GM23248 (cell line): Measurements from ENCODE around the gene CARD8. TPM values are rescaled to one million over a fixed set of nuclear protein-coding genes. Genes with fewer than 3 reads are reported as not detected.
A peak's percentile ranks its signal among the peaks of the same experiment; 100 is the strongest.

Experiments used
- DNase-seq: peaks from one replicate; pipeline ENCODE4 v3.0.0-alpha.2; 2015
- H2AFZ ChIP-seq: fragments of 200-600 bp; sonication (generic); 2 replicates; pipeline ENCODE4 v1.6.1; 2016; ENCODE audit warnings: antibody characterized with exemption
- H3F3A ChIP-seq: fragments of 200-600 bp; sonication (generic); 2 replicates; pipeline ENCODE4 v1.6.1; 2016; ENCODE audit warnings: mild to moderate bottlenecking, antibody characterized with exemption, mixed run types; ENCODE audit not compliant: insufficient read depth
- H3K27ac ChIP-seq: fragments of 200-600 bp; sonication (generic); 2 replicates; pipeline ENCODE4 v1.5.1; 2016; ENCODE audit warnings: mild to moderate bottlenecking
- H3K27me3 ChIP-seq: fragments of 200-600 bp; sonication (generic); replicated peaks from 2 replicates; pipeline ENCODE4 v1.6.1; 2016; ENCODE audit warnings: mild to moderate bottlenecking; ENCODE audit not compliant: insufficient read depth
- H3K36me3 ChIP-seq: fragments of 200-600 bp; sonication (generic); 2 replicates; pipeline ENCODE4 v1.6.1; 2016; ENCODE audit warnings: low read depth, mild to moderate bottlenecking
- H3K4me1 ChIP-seq: fragments of 200-600 bp; sonication (generic); 2 replicates; pipeline ENCODE4 v1.6.1; 2016; ENCODE audit warnings: mild to moderate bottlenecking; ENCODE audit not compliant: insufficient read depth
- H3K4me2 ChIP-seq: fragments of 200-600 bp; sonication (generic); one replicate; pipeline ENCODE4 v1.6.1; 2016; ENCODE audit warnings: mild to moderate bottlenecking; ENCODE audit not compliant: unreplicated experiment
- H3K4me3 ChIP-seq: fragments of 200-600 bp; sonication (generic); 2 replicates; pipeline ENCODE4 v1.5.1; 2016; ENCODE audit warnings: mild to moderate bottlenecking
- H3K79me2 ChIP-seq: fragments of 200-600 bp; sonication (generic); 2 replicates; pipeline ENCODE4 v1.6.1; 2016; ENCODE audit warnings: mild to moderate bottlenecking; ENCODE audit not compliant: insufficient read depth
- H3K9ac ChIP-seq: fragments of 200-600 bp; sonication (generic); 2 replicates; pipeline ENCODE4 v1.6.1; 2016; ENCODE audit warnings: mild to moderate bottlenecking
- H3K9me2 ChIP-seq: fragments of 200-600 bp; sonication (generic); 2 replicates; pipeline ENCODE4 v1.6.1; 2016; ENCODE audit warnings: mixed run types, mild to moderate bottlenecking, moderate library complexity; ENCODE audit not compliant: insufficient read depth
- H3K9me3 ChIP-seq: fragments of 200-600 bp; sonication (generic); one replicate; pipeline ENCODE4 v1.6.1; 2017; ENCODE audit warnings: low read depth
- H4K20me1 ChIP-seq: fragments of 200-600 bp; sonication (generic); 2 replicates; pipeline ENCODE4 v1.6.0; 2016; ENCODE audit not compliant: insufficient read depth
- EZH2 ChIP-seq: fragments of 200-600 bp; sonication (generic); IDR thresholded peaks from 2 replicates; pipeline ENCODE4 v1.6.1; 2018; ENCODE audit warnings: antibody characterized with exemption, mild to moderate bottlenecking; ENCODE audit not compliant: insufficient read depth, poor library complexity, severe bottlenecking
- EZH2phosphoT487 ChIP-seq: fragments of 200-600 bp; sonication (generic); IDR thresholded peaks from 2 replicates; pipeline ENCODE4 v1.6.1; 2018; ENCODE audit warnings: antibody characterized with exemption, moderate library complexity, mild to moderate bottlenecking, low read depth; ENCODE audit not compliant: insufficient read depth
- WGBS, 2 experiments: methylation state at CpG; one replicate each; pipeline ENCODE4 v1.1.6; 2015 to 2017; ENCODE audit warnings: low lambda C conversion rate in 2 of 2, low coverage in 1 of 2; ENCODE audit errors: missing lambda C conversion rate in 2 of 2; 5-methylcytosine and 5-hydroxymethylcytosine counted together
- in situ Hi-C: fragments of 300-500 bp; cut with MboI; formaldehyde crosslinking; loops from 2 replicates; pipeline ENCODE4 v1.15.0; 2020
- polyA plus RNA-seq: library from polyadenylated mRNA; unstranded; fragments of >200 nt; fragmentation: Nextera tagmentation; extraction: Ambion mirVana; gene quantifications from 2 replicates; pipeline ENCODE4 v1.2.1, GENCODE V29; 2016
- total RNA-seq: library from RNA; depleted of rRNA; stranded (reverse); fragments of >200 nt; shearing (Covaris generic); gene quantifications from 2 replicates; pipeline ENCODE4 v1.2.3, GENCODE V29; 2014

Gene CARD8
- total and polyA plus RNA-seq, 2 experiments from 2014 or later, result 6.3 to 12.9 TPM

- Histone ChIP-seq H3K9me3 (no peaks in the 10 kb centered on the region), H2AFZ (no peak overlapping the region), H3K9ac (no peak overlapping the region), H3K4me1 (0 out of 2 replicates have a peak, but pooled peaks cover 2% of the 10 kb centered on the region), H3K36me3 (no peaks in the 10 kb centered on the region), H4K20me1 (no peaks in the 10 kb centered on the region), H3K27me3 (no peaks in the 10 kb centered on the region), H3K4me3 (no peak overlapping the region), H3K27ac (no peak overlapping the region), H3K79me2 (no peaks in the 10 kb centered on the region), H3K4me2 (no peak overlapping the region), H3F3A (peaks cover 9% of the 10 kb centered on the region; the same call in 1 of the 2 replicates), H3K9me2 (no peaks in the 10 kb centered on the region)
- in situ Hi-C loops, result no loop called here
- TF ChIP-seq EZH2phosphoT487, result no peak
- no peak for TF ChIP-seq EZH2
- DNase-seq, result no peak
- WGBS, 2 experiments, result 82 to 87% methylated on average over 5 of the region's 5 CpGs
Observed at GRCh38 chr19:48213959-48214358, 41.8 kb downstream of the CARD8 start.

GRCh38 chr19:48210005-48210404, 45.7 kb downstream of the CARD8 start:
- no peaks in the 10 kb centered on the region for H3K9me3 ChIP-seq
- H3K9ac ChIP-seq, result no peak overlapping the region
- H2AFZ ChIP-seq, result no peak overlapping the region
- H3K4me1 ChIP-seq, result peaks cover 2% of the 10 kb centered on the region
- peaks cover 9% of the 10 kb centered on the region; the same call in 1 of the 2 replicates for H3F3A ChIP-seq
- no peak for TF ChIP-seq EZH2
- TF ChIP-seq EZH2phosphoT487, result no peak
- no peaks in the 10 kb centered on the region for H3K27me3 ChIP-seq
- H3K36me3 ChIP-seq, result no peaks in the 10 kb centered on the region
- H3K9me2 ChIP-seq, result no peaks in the 10 kb centered on the region
- H3K4me2 ChIP-seq, result no peak overlapping the region
- no peak overlapping the region for H3K27ac ChIP-seq
- no peaks in the 10 kb centered on the region for H4K20me1 ChIP-seq
- WGBS, 2 experiments, result 81 to 83% methylated on average over 3 of the region's 3 CpGs
- in situ Hi-C loops, result no loop called here
- H3K4me3 ChIP-seq, result no peak overlapping the region
- H3K79me2 ChIP-seq, result peaks cover 12% of the 10 kb centered on the region
- DNase-seq, result no peak

- DNase-seq, result no peak
- no peak overlapping the region for H3K9ac ChIP-seq
- H3K36me3 ChIP-seq, result no peaks in the 10 kb centered on the region
- no peaks in the 10 kb centered on the region for H3K27me3 ChIP-seq
- H3F3A ChIP-seq, result peaks cover 9% of the 10 kb centered on the region; the same call in 1 of the 2 replicates
- H3K4me3 ChIP-seq, result no peak overlapping the region
- H4K20me1 ChIP-seq, result no peaks in the 10 kb centered on the region
- no peak for TF ChIP-seq EZH2phosphoT487
- no peak for TF ChIP-seq EZH2
- no peak overlapping the region for H3K4me2 ChIP-seq
- in situ Hi-C loops, result no loop called here
- WGBS, 2 experiments, result 98% methylated on average over 8 to 9 of the region's 9 CpGs
- H2AFZ ChIP-seq, result no peak overlapping the region
- peaks cover 5% of the 10 kb centered on the region for H3K4me1 ChIP-seq
- H3K9me2 ChIP-seq, result no peaks in the 10 kb centered on the region
- peaks cover 15% of the 10 kb centered on the region for H3K79me2 ChIP-seq
- no peak overlapping the region for H3K27ac ChIP-seq
- H3K9me3 ChIP-seq, result no peaks in the 10 kb centered on the region
Observed at GRCh38 chr19:48206397-48207093, 49.2 kb downstream of the CARD8 start.

- H3K4me2 ChIP-seq, result peak overlapping the region; percentile 92
- TF ChIP-seq EZH2 (no peak), EZH2phosphoT487 (no peak)
- 0 to 1% methylated on average over 34 of the region's 34 CpGs for WGBS, 2 experiments
- no peaks in the 10 kb centered on the region for H3K9me2 ChIP-seq
- no peaks in the 10 kb centered on the region for H4K20me1 ChIP-seq
- H3K27me3 ChIP-seq, result no peaks in the 10 kb centered on the region
- H3K36me3 ChIP-seq, result no peaks in the 10 kb centered on the region
- in situ Hi-C loops, result no loop called here
- H3K9ac ChIP-seq, result peak overlapping the region; percentile 89
- DNase-seq, result peak; percentile 97
- H3K9me3 ChIP-seq, result no peaks in the 10 kb centered on the region
- peaks cover 15% of the 10 kb centered on the region for H3K79me2 ChIP-seq
- peak overlapping the region; percentile 79 for H3K27ac ChIP-seq
- H3K4me3 ChIP-seq, result peak overlapping the region; percentile 95
- H3F3A ChIP-seq, result no peaks in the 10 kb centered on the region
- H2AFZ ChIP-seq, result peak overlapping the region; percentile 94
- peaks cover 5% of the 10 kb centered on the region for H3K4me1 ChIP-seq
Observed at GRCh38 chr19:48203794-48204628, 51.7 kb downstream of the CARD8 start.
